Stimulated activated CD4-positive, alpha-beta T cell treated with anti-CD3 and anti-CD28 coated beads, Interleukin-1b, Interleukin-23, amount 100 ng/mL, for 24 hours (primary cell): ENCODE data around the gene PLBD1.

Source experiments
- DNase-seq, 4 experiments: peaks; one replicate each; pipeline ENCODE4 v3.0.0-alpha.2; 2020; ENCODE audit warnings: low read depth in 4 of 4, low spot score in 1 of 4

The PLBD1 gene

DNA sequence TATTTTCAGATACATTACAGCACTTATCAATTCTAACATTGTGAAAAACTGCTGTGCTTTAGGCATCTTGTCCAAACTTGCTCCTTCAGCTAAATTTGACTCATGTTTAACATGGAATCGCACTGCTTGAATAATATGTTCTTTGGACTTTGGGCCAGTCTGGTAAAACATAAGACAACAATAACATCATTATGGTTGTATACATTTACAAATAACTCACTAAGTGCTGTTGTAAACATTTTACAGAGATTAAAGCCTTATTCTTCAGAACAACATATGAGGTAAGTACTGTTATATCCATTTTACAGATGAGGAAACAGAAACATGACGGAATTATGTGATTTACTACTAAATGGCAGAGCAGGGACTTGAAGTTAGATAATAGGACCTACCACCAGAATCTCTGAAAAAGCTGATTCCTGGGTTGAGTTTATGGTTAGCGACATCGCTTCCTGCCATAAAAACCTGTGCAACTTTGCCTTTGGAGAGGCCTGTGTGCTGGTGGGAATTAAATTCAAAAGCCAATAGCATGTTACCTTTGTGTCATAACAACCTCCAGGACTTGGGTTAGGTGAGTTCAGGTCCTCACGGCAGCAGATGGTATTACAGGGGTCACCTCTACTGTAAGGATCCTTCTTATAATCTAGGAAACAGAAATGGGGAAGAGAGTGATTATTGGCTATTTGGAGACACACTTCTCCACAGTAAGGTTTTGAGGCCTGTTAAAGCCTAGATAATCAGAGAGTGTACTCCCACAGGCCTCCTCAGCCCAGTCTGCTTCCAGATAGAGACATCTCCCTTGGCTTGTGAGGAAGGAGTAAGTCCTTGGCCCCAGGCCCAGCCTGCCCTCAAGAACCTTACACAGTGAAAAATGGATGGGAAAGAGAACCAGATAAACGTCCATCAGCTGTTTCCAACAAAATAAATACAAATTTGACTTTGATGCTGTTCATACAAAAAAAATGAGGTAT is 61.8 kb downstream of the PLBD1 start:
- no peak for DNase-seq

DNA sequence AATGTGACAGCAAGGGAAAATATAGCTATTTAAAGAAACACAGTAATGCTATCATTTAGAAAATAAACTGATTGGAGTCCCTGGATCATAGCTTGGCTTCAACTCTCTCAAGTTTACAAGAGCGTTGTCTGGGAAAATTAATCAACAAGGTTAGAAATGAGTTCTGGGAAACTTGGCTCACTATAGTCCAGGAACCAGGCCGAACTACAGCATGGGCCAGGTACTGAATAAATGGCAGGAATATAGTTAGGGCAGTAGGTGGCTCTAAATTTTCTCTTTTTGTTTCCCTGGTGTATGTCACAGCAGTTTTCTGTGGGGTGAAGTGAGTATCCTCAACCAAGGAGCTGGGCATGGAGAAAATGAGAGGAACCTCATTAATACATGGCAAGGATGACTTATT is 72.4 kb downstream of the PLBD1 start:
- DNase-seq = no peak

DNA sequence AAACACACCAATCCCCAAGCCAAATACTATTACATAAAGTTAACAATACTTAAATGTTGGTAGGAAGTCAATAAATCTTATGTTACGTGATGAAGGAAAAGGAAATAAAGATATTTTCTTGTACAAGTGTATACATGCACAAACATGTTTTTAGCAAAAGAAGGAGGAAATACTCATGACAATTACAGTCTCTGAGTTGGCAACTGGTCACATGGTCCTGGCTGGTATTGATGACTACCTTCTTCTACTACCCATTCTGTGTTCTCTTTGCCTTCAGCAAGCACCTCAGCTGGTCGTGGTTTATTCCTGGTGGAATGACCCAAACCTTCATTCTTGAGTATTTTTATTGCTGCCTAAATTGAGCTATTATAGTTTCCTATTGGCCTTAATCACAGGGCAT is 84.8 kb downstream of the PLBD1 start:
- DNase-seq = no peak

DNA sequence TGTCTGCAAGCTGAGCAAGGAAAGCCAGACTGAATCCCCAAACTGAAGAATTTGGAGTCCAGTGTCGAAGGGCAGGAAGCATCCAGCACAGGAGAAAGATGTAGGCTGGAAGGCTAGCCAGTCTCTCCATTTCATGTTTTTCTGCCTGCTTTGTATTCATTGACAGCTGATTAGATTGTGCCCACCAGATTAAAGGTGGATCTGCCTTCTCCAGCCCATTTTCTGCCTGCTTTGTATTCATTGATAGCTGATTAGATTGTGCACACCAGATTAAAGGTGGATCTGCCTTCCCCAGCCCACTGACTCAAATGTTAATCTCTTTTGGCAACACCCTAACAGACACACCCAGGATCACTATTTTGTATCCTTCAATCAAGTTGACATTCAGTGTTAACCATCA is 85.3 kb downstream of the PLBD1 start:
- no peak for DNase-seq

DNA sequence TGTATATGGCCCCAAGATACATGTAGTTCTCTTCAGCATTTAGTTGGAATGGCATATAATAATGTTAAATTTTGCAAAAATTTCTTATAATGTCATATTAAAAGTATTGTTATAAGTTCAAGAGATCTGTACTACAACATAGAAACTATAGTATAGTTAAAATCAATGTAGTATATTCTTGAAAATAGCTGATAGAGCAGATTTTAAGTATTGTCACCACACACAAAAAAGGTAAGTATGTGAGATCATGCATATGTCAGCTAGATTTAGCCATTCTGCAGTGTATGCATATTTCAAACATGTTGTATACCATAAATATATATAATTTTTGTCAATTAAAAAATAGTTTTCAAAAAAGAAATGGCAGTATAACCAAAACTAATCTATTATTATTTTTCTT is 86.5 kb downstream of the PLBD1 start:
- DNase-seq = no peak

DNA sequence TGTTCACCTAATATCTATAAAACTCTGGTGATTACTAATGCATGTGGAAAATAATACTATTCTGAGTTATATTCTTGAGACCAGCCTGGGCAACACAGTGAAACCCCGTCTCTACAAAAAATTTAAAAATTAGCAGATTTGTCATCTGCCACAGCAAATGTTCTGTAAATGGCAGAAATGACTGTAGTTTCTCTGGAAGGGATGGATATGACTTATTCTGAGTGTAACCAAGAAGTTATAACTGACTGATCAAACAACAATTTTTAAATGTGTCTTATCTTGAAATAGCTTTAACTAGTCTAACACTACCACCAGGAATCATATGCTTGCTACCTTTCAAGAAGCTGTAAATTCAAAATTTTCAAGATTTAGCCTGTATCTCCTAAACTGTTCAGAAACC is 88.7 kb downstream of the PLBD1 start:
- DNase-seq = no peak

DNA sequence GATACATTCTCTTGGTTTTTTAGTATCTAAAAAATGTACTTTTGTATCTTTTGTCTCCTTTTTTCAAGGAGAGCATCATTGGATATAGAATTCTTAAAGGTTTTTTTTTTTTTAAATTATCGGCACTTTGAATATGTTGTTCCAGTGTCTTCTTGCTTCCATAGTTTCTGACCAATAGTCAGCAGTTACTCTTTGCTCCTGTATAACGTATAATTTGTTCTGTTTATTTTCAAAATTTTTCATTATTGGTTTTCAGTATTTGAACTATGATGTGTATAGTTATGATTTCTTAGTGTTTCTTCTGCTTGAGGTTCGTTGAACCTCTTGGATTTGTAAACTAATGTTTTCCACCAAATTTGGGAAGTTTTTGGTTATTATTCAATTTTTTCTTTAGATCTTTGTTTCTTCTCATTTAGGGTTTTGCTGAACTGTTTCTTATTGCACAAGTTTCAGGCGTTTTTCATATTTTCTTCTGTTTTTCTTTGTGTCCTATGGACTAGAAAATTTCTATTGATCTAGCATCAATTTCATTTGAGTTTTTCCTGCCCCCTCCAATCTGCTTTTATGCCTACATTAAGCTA is 93.9 kb downstream of the PLBD1 start:
- no peak for DNase-seq

DNA sequence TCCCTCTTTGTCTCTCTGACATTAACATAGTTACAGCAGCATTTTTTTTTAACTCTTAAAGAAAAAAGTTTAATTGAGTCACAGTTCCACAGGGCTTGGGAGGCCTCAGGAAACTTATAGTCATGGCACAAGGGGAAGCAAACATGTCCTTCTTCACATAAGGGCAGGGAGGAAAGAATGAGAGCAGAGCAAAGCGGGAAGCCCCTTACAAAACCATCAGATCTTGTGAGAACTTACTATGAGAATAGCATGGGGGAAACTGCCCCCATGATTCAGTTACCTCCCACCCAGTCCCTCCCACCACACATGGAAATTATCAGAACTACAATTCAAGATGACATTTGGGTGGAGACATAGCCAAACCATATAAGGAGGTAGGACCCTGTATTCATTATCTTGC is 96.2 kb downstream of the PLBD1 start:
- DNase-seq = no peak

DNA sequence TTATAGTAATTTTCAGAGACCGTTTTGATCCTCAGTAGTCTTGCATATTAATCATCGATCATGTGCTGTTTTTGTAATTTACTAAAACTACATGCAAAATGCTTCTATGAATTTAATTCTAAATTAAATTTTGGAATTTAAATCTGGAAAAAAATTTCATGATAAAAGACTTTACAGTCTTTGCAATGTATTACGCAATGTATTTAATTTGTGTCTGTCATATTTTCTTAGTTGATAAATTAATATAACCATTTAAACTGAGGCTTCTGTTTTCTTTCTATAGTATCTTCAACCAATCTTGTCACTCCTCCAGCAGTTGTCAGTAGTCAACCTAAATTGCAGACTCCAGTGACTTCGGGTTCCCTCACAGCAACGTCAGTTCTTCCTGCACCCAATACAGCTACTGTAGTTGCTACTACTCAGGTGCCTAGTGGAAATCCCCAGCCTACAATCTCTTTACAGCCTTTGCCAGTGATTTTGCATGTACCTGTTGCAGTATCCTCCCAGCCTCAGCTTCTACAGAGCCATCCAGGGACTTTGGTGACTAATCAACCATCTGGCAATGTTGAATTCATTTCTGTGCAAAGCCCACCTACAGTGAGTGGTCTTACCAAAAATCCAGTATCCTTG is 107.4 kb downstream of the PLBD1 start:
- no peak for DNase-seq

DNA sequence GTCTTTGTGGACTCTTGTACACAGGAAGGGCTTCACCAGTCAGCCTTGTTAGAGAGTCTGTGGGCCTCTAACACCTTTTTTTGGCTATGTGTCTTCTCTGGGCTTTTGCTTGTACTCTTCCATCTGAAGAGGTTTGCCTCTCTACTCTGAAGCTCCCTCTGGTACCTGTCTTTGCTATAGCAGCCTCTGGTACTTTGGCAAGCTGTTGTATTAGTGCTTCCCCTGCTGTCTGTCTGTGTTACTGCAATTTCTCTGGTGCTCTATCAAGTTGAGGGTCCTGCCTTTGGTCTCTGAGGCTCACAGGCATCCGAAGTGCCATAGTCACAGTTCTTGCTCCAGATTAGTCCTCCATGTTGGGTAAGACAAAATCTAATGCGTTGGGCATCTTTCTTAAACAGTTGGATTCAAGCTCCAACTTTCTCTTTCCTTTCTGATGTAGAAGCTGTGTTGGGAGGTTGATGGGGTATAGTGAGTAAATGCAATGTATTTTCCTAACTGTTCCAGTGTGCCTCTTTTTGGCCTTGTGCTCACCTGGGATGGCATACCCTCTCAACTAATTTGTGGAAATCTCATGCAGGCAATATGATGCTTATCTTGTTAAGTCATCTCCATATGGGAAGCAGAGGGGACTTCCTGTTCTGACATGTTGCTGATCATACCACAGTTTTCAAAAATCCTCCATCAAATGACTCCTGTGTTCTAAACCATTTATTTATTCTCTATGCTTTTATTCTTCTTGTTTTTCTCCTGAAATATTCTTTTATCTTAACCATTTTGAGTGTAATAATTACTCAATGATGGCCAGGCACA is 113.4 kb downstream of the PLBD1 start:
- no peak for DNase-seq
